ENCODE data around the gene LAMA3.

DNA sequence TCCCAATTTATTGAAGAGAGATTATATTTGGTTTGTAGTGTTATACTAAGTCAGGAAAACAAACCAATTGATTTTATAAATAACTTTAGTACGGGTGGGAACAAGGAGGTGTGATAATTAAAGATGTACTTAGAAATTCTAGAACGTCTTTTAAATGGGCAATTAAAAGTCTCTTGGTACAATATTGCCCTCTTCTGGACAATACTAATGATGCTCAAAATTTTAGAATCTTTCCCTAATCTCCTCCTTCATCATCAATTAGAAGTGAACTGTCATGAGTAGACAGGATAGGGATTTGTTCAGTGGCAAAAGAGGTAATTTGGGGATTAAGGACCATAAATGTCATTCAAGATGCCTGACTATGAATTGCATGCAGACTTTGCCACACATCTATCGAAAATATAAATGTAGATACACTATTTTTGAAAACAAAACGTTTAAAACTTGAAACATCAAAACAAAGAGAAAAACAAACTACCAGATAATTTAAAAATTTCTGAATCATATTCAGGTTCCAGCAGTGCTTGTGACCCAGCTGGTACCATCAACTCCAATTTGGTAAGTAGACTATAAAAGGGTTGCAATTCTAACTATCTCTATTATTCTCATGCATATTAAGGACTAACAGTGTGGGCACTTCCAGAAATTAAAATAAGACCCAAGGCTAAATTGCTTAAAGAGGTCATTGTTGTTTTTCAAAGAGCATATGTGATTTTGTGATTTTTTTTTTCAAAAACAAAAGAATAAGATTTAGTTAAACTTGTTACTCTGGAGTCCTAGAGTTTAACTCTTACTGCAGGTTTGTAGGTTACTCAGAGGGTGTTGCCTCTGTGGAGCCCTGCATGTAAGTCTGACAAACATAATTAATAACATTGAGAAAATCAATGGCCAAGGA is 123.5 kb downstream of the LAMA3 start:
- TF ChIP-seq, protein P1, sequence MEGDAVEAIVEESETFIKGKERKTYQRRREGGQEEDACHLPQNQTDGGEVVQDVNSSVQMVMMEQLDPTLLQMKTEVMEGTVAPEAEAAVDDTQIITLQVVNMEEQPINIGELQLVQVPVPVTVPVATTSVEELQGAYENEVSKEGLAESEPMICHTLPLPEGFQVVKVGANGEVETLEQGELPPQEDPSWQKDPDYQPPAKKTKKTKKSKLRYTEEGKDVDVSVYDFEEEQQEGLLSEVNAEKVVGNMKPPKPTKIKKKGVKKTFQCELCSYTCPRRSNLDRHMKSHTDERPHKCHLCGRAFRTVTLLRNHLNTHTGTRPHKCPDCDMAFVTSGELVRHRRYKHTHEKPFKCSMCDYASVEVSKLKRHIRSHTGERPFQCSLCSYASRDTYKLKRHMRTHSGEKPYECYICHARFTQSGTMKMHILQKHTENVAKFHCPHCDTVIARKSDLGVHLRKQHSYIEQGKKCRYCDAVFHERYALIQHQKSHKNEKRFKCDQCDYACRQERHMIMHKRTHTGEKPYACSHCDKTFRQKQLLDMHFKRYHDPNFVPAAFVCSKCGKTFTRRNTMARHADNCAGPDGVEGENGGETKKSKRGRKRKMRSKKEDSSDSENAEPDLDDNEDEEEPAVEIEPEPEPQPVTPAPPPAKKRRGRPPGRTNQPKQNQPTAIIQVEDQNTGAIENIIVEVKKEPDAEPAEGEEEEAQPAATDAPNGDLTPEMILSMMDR (CRISPR knock-in tag; IDR thresholded peaks at IDR 0.05) = peak; percentile 35; the same call in 1 of the 2 replicates
- TF ChIP-seq ZNF263 (CRISPR knock-in tag; IDR thresholded peaks at IDR 0.05) (no peak), RELA (CRISPR knock-in tag; IDR thresholded peaks at IDR 0.05) (no peak), FOXM1 (CRISPR knock-in tag; IDR thresholded peaks at IDR 0.05) (no peak)
